GM21529 (cell line): ENCODE results near the gene USB1.

ENCODE experiments used
- ATAC-seq: cut with Tn5 transposase; IDR thresholded peaks from one replicate; pipeline ENCODE4 v1.9.1; 2021; ENCODE audit not compliant: unreplicated experiment

Gene USB1

DNA sequence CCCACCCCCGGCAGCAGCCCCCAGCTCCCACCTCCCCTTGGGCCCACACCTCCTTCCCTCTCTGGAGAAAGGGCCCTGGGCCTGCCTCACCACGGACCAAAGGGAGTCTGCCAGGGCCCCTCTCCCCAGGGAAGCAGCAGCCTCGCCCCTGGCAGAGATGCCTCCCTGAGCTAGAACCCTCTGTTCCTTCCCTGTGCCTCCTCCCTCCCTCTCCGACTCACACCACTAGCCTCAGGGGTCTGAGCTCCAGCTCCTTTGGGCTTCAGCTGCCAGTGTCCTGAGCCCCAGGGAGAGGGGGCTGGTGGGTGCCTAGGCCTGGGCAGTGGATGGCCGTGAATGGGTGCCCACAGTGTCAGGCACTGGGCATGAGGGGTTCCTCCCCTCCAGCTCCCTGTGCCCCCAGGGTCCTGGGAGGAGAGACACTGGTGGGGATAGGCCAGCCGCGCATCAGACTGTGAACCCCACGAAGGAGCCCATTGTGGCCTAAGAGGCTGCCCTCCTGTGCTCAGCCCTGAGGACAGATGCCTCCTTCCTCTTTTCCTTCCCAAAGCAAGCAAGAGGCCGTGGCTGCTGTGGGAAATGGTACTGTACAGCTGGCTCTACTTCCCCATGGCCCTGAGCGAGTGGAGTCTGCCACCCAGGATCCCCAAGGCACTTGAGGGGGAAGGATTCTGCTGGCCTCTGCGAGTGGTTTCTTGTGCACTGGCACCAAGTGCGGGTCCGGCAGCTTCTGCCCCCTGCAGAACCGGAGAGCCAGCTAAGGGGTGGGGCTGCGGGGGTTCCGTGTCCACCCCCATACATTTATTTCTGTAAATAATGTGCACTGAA is 45.1 kb downstream of the USB1 start:
- ATAC-seq = no peak

DNA sequence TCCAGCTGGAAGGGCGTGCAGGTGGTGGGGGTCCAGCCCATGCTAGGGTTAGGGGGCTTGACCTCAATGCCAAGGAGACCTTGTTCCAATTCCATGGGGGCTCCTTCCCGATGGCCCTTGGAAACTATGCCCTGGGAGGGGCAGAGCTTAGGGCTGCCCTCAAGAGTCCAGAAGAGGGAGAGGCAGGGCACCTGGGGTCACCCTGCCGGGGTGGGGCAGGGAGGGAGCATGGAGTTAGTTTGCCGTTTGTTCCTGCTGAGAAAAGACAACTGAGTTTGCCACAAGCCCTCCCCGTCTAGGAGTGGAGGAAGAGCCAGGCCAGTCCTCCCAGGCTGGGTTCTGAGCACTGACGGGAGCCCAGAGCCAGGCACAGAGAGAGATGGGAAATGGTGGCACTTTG is 45.7 kb downstream of the USB1 start:
- ATAC-seq = no peak

DNA sequence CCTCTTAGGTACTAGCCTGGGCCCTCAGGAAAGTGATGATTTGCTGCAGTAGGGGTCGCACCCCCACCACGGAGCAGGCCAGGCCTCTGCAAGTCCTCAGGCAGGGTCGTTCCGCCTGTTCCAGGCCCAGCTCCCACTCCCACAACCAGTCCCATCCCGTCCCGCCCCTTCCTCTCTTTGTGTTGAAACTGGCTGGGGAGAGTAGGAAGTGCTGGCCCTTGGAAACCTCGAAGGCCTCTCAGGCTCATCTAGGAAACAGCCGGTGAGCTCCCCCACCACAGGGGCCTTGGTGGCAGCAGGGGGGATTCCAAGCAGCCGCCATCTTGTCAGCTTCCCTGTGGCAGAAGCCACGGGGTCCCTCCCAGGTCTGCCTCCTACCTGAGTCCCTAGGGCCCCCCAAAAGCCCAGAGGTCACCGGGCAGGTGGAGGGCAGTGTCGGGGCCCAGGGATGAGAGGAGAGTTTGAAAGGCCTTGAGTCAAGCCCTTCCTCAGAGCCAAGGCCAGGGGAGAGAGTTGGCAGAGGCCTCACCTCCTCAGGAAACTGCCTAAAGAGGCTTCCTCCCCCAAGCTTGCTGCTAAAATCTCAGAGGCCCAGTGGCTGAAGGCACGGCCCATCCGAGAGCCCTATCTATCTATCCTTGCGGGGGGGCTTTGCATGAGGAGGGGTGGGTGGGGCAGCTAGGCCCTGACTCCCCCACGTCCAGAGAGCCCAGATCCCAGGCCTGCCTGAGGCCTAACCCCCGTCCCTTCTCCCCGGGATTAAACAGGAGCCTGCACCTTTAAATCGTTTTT is 46.5 kb downstream of the USB1 start:
- ATAC-seq = no peak

DNA sequence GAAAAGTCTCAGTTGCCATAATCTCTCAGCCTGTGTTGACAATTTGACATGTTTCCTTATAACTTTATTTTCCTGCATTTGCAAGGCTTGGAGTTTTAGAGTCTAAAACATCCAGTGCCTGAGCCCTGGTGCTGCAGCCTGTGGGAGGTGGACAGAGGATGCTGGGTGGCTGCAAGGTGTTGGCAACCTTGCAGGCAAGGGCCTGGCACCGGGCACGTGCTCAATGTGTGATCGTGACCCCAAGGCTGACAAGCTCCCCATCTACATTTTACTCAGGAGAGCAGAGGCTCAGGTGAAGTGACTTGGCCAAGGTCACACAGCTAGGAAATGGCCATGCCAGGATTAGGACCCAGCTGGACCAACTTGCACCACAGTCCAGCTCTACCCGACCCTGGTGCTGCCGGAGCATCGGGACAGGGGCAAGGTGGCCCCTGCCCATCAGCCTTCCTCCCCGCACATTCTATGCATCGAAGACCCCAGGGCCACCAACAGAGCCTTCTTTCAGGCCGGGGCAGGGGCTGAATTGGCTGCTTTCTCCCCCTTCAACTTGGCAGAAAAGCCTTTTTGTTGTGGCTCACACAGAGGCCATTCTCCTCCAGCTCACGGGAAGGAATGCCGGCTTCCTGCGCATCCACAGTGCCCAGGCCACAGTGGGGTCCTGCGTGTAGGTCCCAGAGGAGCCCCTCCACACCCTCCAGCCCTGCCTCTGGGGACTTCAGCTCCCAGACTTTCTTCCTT is 47.5 kb downstream of the USB1 start:
- ATAC-seq = no peak

GRCh38 chr16:58049232-58050185 is 48.3 kb downstream of the USB1 start:
- ATAC-seq = no peak

DNA sequence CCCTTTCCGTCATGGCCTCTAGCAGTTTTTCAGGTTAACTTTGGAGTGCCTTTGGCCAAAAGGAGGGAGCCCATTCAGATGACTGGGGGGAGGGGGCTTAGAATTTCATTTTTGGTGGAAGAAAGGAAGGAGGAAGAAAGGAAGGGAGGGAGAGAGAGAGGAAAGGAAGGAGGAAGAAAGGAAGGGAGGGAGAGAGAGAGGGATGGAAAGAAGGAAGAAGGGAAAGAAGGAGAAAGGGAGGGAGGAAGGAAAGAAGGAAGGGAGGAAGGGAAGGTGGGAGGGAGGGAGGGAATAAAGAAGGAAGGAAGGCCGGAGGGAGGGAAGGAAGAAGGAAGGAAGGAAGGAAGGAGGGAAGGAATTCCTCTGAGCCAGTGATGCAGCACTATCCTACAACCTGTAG is 50.1 kb downstream of the USB1 start:
- ATAC-seq = no peak

GRCh38 chr16:58051821-58052603 is 50.8 kb downstream of the USB1 start:
- no peak for ATAC-seq

- no peak for ATAC-seq
These were observed 52.4 kb downstream of the USB1 start for GRCh38 chr16:58053682-58054005.

GRCh38 chr16:58054289-58054688 is 53.1 kb downstream of the USB1 start:
- no peak for ATAC-seq

DNA sequence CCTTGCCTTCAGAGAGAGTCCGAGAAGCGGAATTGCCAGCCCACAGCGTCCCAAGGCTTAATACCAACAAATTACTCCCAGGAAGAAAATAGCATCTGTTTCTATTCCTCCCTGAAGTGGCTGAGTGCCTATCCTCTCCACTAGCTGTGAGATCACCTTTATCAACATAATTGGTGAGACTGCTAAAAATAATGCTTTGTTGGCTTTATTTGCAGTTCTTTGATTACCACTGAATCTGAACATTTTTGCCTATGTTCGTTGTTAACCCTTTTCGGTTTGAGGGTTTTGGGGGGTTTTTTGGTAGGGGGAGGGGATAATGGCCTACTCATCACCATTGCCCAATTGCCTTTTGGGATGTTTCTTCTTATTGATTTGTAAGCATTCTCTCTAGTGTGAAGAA is 55.4 kb downstream of the USB1 start:
- ATAC-seq = no peak

DNA sequence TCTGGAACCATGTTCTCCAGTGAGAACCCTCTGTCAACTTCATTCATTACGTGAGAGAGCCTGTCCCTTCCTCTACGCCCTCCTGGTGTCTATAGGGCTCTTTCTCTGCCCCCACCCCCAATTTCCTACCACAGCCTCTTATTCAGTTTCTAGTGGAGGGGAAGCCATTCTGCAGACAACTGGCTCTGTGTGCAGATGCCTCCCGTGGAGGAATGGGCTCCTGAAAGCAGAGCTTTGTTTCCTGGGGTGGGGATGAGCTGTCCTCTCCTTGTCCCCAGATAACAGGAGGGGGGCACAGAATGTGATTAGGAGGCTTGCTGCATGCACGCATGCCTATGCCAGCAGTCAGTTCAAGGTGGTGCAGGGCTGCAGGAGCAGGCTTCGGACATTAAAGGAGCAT is 55.9 kb downstream of the USB1 start:
- ATAC-seq = no peak

DNA sequence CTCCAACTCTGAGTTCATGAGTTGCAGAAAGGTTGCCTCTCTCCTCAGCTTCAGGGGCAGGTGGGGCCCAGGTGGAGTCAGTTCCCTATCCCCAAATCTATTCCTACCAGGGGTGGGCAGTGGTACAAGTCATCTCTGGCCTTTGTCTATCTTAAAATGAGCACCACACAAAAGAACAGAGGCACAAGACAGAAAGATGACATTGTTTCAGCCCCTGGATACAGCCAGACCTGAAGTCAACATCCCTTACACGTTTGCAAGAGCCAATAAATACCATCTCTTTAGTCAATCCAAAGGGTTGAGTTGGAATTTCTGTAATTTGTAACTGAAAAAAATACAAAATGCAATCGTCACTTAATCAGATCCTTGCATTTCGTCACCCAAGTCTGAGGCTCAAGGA is 56.6 kb downstream of the USB1 start:
- no peak for ATAC-seq

GRCh38 chr16:58062821-58063220 is 61.6 kb downstream of the USB1 start:
- ATAC-seq = no peak

GRCh38 chr16:58063377-58064076 is 62.3 kb downstream of the USB1 start:
- no peak for ATAC-seq

GRCh38 chr16:58070585-58070984 is 69.4 kb downstream of the USB1 start:
- no peak for ATAC-seq
